Suprapubic skin (tissue), 4 donors: ENCODE measurements around the gene CDC20B. TPM values are rescaled to one million over a fixed set of nuclear protein-coding genes. Genes with fewer than 3 reads are reported as not detected.

Experiments
- DNase-seq, 2 donors: peaks; one replicate each; pipeline ENCODE4 v3.0.0-alpha.2; 2019; ENCODE audit warnings: low spot score in 2 of 2
- H3K27ac ChIP-seq: fragments of 200-600 bp; sonication (generic); one replicate; pipeline ENCODE4 v1.5.1; 2019
- H3K27me3 ChIP-seq: fragments of 200-600 bp; sonication (generic); one replicate; pipeline ENCODE4 v1.5.1; 2019
- H3K36me3 ChIP-seq: fragments of 200-600 bp; sonication (generic); one replicate; pipeline ENCODE4 v1.5.1; 2019
- H3K4me1 ChIP-seq: fragments of 200-600 bp; sonication (generic); one replicate; pipeline ENCODE4 v1.5.1; 2019
- H3K4me3 ChIP-seq: fragments of 200-600 bp; sonication (generic); one replicate; pipeline ENCODE4 v1.5.1; 2019; ENCODE audit warnings: mild to moderate bottlenecking
- H3K9me3 ChIP-seq: fragments of 200-600 bp; sonication (generic); one replicate; pipeline ENCODE4 v1.5.1; 2019
- CTCF ChIP-seq, 2 donors: fragments of 200-600 bp in 1 of 2; fragments of 450-650 bp in 1 of 2; sonication (generic) in 1 of 2; IDR thresholded peaks; one replicate each; pipeline ENCODE4 v1.5.1; 2016 to 2019; ENCODE audit warnings: antibody characterized with exemption in 2 of 2, mild to moderate bottlenecking in 1 of 2, moderate library complexity in 1 of 2
- EP300 ChIP-seq: sonication (generic); formaldehyde crosslinking; IDR thresholded peaks from one replicate; pipeline ENCODE4 v1.6.1; 2017; ENCODE audit warnings: antibody characterized with exemption
- POLR2A ChIP-seq, 2 donors: fragments of 450-650 bp; IDR thresholded peaks; one replicate each; pipeline ENCODE4 v1.6.1; 2017; ENCODE audit warnings: antibody characterized with exemption in 2 of 2, mild to moderate bottlenecking in 2 of 2, moderate library complexity in 2 of 2
- POLR2AphosphoS5 ChIP-seq, 3 donors: sonication (generic); formaldehyde crosslinking; IDR thresholded peaks; one replicate each; pipeline ENCODE4 v1.6.1; 2017; ENCODE audit warnings: antibody characterized with exemption in 3 of 3
- WGBS: methylation state at CpG from one replicate; pipeline ENCODE4 v1.1.5; 2018; 5-methylcytosine and 5-hydroxymethylcytosine counted together
- total RNA-seq, 4 donors: library from RNA; depleted of rRNA; stranded (reverse); fragments of >200 nt; gene quantifications; one replicate each; pipeline ENCODE4 v1.1.0, GENCODE V29; 2016

The CDC20B gene
- not detected for total RNA-seq

- WGBS = 1% methylated on average over 40 of the region's 69 CpGs
These were observed at the start of gene CDC20B for GRCh38 chr5:55172937-55173686. TSS of gene CDC20B (minus strand) at chr5:55173177. CDS start at chr5:55173000, 177 bp downstream.

DNA sequence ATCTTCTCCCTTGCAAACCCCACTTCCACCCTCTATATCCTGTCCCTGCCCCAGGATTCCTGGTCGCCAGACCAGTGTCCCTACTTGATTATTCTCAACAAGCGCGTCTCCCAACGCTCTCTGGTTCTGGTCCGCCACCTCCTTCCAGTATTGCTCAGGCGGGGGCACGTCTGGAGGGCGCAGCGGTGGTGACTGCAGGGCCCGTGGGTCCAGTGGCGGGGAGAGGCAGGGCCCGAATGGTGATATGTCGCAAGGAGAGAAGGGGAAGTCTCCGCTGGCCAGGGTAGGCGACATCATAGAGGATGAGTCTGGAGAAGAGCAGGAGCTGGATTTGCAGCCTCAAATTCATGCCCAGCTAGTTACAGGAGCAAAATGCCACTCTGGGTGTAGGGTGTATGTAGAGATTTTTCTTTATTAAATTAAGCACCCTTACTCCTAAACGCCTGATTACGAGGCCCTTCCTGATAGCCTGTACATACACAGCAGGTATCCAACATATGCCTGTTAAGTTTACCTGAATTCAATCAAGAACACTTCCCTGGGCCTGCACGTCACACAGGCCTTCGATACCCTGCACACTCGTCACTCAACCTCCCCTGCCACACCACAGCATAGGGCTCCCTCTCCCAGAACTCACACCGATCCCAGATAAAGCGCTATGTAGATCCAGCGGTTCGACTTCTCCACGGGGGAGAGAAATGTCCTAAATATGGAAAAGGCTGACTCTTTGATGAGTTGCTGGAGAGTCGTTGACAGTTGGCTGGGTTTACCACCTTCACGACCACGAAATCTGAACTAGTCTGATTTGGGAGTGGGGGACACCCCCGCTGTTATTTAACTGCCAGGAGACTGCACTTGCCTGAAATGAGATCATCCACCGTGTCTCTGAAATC lies 49.4 kb upstream of the CDC20B start:
- DNase-seq = no peak
- H3K27ac ChIP-seq = no peak overlapping the region
- H3K36me3 ChIP-seq = no peaks in the 10 kb centered on the region
- peaks cover 97% of the 10 kb centered on the region for H3K27me3 ChIP-seq
- TF ChIP-seq CTCF (IDR thresholded peaks at IDR 0.05) (no peak), POLR2AphosphoS5 (IDR thresholded peaks at IDR 0.05) (no peak), EP300 (no peak), POLR2A (IDR thresholded peaks at IDR 0.05) (no peak)
- H3K4me1 ChIP-seq = peaks cover 22% of the 10 kb centered on the region
- no peaks in the 10 kb centered on the region for H3K9me3 ChIP-seq
- 44% methylated on average over 25 of the region's 30 CpGs for WGBS
- H3K4me3 ChIP-seq = no peak overlapping the region

More at GRCh38 chr5:55172937-55173686, at the start of gene CDC20B:
- H3K9me3 ChIP-seq = no peaks in the 10 kb centered on the region
- peak in 1 of 2 donors; percentile 68 for DNase-seq
- peaks cover 32% of the 10 kb centered on the region for H3K4me1 ChIP-seq
- peaks cover 61% of the 10 kb centered on the region for H3K27me3 ChIP-seq
- no peak within 1 kb of the TSS for H3K27ac ChIP-seq
- peak within 1 kb of the TSS; percentile 56 for H3K4me3 ChIP-seq
- no peaks in the 10 kb centered on the region for H3K36me3 ChIP-seq
- TF ChIP-seq POLR2A (IDR thresholded peaks at IDR 0.05) (no peak), CTCF (IDR thresholded peaks at IDR 0.05) (no peak), EP300 (no peak)

- TF ChIP-seq POLR2AphosphoS5 (IDR thresholded peaks at IDR 0.05) (no peak), EP300 (no peak), POLR2A (IDR thresholded peaks at IDR 0.05) (no peak), CTCF (IDR thresholded peaks at IDR 0.05) (no peak)
- no peak for DNase-seq
- no peaks in the 10 kb centered on the region for H3K36me3 ChIP-seq
- H3K4me3 ChIP-seq = peak overlapping the region; percentile 46
- no peak overlapping the region for H3K27ac ChIP-seq
- 9% methylated on average over 11 of the region's 62 CpGs for WGBS
- H3K9me3 ChIP-seq = no peaks in the 10 kb centered on the region
- peaks cover 12% of the 10 kb centered on the region for H3K4me1 ChIP-seq
- peaks cover 79% of the 10 kb centered on the region for H3K27me3 ChIP-seq
These were observed 47.6 kb upstream of the CDC20B start for GRCh38 chr5:55220433-55221185.

GRCh38 chr5:55219770-55220169 lies 46.8 kb upstream of the CDC20B start:
- Histone ChIP-seq H3K27ac (no peak overlapping the region), H3K9me3 (no peaks in the 10 kb centered on the region), H3K27me3 (peaks cover 71% of the 10 kb centered on the region), H3K4me3 (no peak overlapping the region), H3K36me3 (no peaks in the 10 kb centered on the region), H3K4me1 (peaks cover 12% of the 10 kb centered on the region)
- TF ChIP-seq POLR2AphosphoS5 (IDR thresholded peaks at IDR 0.05) (no peak), CTCF (IDR thresholded peaks at IDR 0.05) (no peak), EP300 (no peak), POLR2A (IDR thresholded peaks at IDR 0.05) (no peak)
- DNase-seq = no peak
- 95% methylated on average over 3 of the region's 3 CpGs for WGBS
